Hematopoietic multipotent progenitor cell treated with erythropoietin and hydrocortisone succinate and interleukin-3 and kit ligand, for 6 days (in vitro differentiated cells): ENCODE data around the gene KLK13.
A peak's percentile ranks its signal among the peaks of the same experiment; 100 is the strongest.

Source experiments
- DNase-seq: peaks from one replicate; pipeline ENCODE4 v3.0.0-alpha.2; 2015

KLK13 gene, protein sequence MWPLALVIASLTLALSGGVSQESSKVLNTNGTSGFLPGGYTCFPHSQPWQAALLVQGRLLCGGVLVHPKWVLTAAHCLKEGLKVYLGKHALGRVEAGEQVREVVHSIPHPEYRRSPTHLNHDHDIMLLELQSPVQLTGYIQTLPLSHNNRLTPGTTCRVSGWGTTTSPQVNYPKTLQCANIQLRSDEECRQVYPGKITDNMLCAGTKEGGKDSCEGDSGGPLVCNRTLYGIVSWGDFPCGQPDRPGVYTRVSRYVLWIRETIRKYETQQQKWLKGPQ

DNA sequence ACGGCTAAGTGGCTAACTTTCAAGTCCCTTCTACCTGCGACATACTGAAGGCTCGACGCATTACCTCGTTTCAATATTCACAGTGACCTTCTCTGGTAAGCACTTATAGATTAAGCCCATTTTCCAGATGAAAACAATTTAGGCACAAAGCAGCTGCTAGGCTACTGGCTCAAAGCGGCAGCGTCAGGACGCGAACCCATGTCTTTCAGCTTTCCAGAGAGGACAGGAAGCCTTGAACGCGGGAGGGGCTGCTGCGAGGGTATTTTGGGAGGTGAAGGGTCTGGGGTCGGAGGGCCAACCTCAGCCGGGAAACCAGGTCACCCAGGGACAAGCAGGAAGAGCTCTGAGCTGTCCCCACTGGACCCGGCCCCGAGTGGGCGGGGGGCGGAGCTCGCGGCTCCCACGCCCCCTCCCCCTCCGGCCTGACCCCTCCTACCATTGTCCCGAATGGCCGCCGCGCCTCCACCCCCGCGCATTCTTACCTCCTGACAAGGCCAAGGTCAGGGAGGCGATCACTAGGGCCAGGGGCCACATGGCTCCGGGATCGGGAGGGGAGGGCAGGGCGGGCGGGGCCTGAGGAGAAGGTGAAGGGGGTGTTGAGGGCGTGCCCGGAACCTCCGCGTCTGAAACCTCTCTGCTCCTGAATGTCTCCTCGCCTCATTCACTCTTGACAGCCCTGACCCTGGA is at the start of gene KLK13:
TSS of gene KLK13 (minus strand) at position 559 of the 687 bp plus-strand sequence. CDS start at position 534, 25 bp downstream.
- no peak for DNase-seq

DNA sequence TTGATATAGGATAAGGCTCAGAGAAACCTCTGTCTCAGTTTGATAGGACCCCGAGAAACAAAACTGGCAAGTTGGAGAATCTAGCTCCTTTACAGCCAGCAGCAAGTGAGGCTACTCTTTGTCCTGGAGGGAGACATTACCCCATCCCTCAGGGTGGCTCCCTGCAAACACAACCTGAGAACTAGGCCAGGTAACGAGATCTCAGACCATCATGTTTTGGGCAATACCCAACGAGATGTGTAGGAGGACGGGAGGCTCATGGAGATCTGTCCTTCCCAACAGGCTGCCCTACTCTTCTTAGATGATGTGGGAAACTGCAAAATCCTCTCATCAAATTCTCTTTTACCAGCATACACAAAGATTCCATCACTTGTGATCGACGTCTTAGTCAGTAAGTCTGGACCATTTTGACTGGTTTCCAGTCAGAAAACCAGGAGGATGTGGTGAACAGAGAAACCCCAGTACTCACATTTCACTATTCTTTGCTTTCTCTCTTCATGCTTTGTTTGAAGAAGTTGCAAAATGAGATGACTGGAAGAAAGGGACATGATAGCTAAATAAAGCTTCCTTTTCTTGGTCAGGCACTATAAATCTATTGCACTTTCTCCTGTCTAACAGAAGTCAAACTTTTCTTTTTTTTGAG is 49.3 kb upstream of the KLK13 start:
- no peak for DNase-seq

DNA sequence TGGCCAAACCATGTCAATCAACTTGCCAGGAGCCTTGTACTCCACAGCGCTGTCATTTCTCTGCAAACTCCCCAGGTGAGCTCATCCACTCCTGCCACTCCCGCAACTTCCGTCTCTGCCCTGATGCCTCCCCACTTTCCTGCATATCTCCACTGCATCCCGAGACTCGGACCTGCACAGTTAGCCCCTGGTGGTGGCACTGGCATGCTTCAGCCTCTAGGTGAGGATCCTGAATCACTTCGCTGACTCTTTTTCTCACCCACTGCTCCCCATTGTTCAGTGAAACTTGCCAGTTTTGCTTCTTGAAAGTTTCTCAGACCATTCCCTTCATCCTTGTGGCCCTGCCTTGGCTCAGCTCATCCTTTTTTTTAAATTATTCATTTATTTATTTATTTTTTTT is 46.7 kb upstream of the KLK13 start:
- DNase-seq = no peak

DNA sequence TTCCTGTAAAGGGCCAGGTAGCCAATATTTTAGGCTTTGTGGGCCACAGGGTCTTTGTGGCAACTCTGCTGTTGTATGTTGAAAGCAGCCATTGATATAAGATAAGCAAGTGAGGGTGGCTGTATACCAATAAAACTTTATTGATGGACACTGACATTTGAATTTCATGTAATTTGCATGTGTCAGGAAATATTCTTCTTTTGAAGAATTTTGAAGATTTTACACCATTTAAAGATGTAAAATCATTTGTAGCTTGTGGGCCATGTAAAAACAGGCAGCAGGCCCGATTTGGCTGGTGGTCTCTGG is 45.7 kb upstream of the KLK13 start:
- DNase-seq = no peak

DNA sequence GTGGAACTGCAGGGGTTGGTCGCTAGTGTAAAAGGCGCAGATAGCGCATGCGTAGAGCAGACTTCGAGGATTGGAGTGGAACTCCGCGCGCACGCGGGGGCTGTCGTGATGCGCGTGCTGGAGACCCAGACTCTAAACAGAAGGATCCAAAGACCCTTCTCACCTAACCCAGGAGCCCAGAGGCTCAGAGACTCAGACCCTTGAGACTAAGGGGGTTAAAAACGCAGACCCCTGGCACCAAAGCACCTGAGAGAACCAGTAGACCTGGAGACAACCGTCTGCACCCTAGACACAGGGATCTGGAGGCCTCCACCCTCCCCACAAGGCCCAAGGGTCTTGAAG is 43.9 kb upstream of the KLK13 start:
- no peak for DNase-seq

DNA sequence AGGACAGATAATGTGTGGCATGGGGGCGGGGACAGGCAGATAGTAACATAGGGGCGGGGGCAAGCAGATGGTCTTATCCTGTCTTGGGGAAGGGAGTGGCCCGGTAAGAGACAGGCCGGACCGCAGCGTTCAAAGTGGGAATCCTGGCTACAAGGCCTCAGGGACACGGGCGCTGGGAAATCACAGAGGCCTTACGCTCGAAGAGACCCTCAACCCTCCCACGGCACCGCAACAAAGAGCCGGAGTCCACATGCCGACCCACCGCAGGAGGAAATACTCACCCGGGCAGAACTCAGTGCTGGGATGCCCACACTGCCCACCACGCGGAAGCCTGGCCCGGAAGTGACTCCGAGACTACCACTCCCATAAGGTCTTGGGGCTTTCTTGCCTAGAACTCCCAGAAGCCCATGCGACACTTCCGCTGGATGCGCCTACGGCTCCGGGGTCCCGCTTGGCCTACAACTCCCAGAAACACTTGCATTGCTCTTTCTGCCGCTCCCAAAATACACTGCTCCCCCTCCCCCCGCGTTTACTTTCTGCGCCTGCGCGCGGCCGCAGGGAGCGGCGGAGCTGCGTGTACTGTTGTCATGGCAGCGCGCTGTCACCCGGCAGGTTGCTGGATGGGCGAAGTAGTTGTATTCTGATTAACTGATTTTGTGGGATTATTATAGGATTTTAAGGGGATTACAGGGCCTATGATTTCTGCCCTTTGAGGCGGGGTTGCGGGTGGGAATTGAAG is 43.3 kb upstream of the KLK13 start, which contains the start of gene CTU1:
TSS of gene CTU1 (minus strand) at position 344 of the 739 bp plus-strand sequence. CDS start 3,840 bp downstream, outside the sequence.
- peak; percentile 99 for DNase-seq

DNA sequence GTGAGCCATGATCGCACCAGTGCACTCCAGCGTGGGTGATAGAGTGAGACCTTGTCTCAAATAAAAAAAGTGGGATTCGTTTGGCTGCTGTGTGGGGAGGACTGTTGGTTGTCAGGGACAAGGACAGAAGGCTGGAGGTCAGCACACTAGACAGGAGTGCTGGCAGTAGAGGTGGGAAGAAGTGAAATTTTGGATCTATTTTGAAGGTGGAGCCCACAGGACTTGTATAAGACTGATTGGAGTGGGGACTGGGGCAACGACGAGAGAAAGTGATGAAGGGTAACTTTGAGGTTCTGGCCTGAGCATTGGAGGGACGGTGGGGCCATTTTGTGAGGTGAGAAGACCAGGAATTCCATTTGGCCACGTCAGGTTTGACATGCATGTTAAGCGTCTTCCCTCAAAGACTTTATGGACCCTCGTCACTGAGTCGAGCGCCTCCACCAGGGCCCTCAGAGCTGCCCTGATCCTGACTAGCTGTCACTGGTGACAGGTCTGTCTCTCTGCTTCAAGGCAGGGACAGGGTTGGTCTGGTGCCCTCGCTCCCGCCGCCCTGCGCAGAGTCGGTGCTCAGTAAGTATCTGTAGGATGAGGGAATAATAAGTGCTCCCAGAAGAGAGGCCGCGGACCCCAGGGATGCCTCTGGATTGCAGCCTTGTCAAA is 42.6 kb upstream of the KLK13 start:
- DNase-seq = no peak

DNA sequence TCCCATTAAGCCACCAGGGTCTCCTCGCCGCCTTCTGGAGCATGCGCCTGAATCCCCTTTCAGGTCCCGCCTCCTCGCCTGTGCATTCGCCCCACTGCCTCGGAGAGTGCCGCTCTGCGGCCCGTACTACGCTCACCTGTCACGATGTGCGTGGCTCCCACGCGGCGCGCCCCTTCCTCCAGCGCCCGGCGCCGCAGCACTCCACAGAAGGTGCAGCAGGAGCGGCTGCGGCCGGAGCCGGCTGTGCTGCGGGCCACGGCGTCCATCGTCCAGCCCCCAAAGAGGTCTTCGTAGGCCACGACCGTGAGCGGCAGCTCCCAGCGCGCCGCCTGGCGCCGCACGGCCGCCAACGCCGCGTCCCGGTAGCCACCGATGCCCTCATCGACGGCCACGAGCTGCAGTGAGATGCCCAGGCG is 39.0 kb upstream of the KLK13 start:
- DNase-seq = no peak

DNA sequence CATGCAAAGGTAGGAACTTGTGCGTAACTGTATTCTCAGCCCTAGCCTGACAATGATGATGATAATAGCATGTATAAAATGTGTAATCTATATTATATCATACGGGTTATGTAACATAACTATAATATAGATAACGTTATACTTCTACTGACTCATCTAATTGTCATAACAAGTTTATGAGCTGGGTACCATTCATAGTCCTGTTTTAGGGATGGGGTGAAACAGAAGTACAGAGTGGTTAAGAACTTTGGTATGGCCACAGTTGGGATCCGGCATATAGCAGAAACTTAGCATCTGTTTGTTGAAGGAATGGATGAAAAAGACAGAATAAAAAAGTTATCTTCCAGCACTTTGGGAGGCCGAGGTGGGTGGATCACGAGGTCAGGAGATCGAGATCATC is 38.1 kb upstream of the KLK13 start:
- DNase-seq = no peak

DNA sequence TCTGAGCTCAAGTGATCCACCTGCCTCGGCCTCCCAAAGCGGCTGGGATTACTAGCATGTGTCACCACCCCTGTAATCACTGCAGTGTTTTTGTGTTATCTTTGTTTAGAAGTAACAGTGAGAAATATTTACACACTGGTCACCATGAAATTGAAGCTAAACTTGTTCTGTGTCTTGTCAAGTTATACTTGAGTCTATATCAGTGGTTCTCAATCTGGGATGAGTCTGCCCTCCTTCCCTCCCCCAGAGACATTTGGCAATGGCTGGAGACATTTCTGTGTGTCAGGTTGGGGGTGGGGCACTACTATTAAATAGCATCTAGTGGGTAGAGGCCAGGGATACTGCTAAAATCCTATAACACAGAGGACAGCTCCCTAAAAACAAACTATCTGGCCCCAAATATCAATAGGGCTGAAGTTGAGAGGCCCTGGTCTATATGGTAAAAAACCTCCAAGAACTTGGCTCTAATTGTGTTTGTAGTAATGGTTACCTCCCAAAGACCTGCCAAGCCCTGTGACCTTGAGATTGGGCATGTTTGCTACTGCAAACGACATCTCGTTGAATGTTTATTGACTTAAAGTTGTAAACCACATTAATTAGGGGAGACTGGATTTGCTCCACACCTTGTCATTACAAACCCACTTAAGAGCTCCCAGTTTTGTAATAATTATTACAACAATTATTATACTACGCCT is 36.4 kb upstream of the KLK13 start:
- no peak for DNase-seq

DNA sequence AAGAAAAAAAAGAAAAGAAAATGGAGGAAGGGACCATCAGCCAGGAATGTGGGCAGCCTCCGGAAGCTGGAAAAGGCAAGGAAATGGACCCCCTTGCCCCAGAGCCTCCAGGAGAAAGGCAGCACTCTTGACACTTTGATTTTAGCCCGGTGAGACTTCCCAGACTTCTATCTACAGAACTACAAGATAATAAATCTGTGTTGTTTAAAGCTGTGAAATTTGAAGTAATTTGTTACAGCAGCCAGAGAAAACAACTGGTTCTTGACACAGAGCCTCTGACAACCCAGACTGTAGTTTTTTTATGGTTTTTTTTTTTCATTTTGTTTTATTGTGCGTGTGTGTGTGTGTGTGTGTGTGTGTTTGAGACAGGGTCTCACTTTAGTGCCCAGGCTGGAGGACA is 35.7 kb upstream of the KLK13 start:
- DNase-seq = no peak

DNA sequence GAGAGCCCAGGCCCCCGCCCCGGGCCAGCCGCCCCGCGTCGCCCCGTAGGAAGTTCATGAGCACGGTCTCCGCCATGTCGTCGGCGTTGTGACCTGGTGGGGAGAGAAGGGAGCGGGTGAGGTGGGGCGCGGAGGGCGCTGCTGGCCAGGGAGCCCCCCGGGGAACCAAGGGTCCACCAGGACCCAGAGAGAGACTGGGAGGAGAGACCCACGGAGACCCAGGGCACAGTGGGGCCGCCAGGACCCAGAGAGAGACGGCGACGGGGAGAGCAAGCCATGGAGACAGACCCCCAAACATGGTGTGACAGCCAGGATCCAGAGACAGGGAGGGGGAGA is 34.1 kb upstream of the KLK13 start:
- no peak for DNase-seq

DNA sequence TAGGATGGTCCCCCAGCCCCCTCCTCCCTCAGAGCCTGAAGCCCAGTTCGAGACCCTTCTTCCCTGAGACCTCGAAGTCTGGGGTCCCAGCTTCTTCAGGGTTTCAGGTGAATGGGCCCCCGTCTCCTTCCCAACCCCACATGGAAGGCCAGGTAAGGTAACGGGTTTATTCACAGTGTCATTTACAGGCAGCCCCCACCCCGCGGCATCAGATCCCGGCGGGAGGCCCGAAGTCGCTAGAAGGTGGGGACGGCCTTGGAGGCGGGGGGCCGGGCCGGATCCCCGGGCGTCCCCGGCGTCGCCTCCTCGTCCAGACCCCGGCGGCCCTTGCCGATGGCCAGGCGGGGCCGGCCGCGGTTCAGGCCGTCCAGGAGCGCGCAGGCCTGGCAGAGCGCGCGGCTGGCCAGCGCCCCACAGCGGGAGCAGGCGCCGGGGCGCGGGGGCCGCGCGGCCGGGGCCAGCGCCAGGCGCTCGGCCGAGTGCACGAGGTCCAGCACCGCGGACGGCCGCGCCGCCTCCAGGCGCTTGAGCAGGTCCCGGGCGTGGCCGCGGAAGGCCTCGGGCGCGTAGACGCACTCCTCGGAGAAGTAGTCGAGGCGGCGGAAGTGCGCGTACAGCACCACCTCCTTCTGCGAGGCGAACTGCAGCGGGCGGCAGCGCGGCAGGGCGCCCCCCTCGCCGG is 33.6 kb upstream of the KLK13 start:
- DNase-seq = peak; percentile 17

DNA sequence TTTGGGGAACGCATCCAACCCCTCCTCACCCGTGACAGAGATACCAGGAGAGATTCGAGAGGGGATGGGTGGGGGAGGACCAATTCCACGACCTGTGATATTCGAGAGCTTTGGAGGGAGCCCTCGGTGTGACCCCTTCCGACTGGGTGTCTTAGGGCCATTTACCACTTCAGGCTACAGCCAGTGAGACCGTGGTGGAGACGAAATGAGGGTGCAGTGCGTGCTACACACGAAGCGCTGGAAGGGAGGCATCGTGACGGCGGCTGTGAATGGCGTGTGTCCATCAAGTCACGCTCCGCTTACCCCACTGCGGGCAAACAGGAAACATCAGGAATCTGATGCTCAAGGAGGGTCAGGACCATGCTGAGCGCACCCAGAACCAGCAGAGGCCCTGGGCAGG is 32.9 kb upstream of the KLK13 start:
- no peak for DNase-seq

DNA sequence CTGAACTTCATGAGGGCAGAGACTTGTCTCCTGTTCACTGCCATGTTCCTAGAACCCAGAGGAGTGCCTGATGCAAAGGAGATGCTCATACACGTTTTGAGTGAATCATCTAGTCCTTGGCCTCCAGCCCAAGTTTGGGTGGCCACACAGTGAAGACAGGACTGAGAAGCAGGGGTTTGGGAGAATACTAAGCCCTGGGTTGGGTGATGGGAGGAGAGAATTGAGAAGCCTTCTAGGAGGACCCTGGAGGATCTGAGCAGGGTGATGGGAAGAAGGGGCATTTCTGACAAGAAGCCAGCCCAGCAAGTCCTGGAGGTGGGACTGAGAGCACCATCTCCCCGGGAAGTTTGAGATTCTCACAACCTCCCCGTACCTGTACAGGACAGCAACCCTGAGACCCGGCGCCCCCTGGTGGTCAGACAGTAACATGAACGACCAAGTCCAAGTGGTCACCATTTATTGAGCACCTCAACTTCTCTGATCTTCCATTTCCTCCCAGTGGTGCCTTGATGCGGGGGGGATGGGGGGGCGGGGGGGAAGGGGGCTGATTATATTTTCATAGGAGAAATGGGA is 32.4 kb upstream of the KLK13 start:
- DNase-seq = peak; percentile 82

DNA sequence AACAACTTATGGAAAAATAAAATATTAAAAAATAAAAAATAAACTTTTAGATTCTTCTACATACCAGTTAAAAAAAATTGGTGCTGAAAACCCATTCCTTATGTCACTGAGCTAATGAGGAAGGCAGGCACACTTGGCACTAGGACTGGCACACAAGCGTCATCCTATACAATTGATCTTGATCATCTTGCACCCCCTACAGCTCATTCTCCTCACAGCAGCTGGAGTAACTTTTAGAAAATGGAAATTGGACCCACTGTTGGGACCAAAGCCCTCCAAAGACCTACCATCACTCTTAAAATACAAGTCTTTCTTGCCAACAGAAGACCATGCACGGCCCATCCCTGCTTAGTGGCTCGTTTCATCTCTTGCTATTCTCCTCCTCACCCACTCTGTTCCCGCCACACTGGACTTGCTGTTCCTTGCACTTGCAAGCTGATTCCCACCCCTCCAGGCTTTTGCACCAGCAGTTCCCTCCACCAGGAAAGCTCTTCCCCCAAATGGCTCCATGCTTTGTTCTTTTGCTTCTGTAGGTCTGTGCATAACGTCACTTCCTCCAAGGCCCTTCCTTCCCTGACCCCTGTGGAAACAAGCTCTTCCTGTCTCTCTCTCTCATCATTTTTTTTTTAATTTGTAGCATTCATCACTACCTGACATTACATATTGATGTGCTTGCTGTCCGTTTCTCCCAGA is 31.7 kb upstream of the KLK13 start:
- peak; percentile 56 for DNase-seq

DNA sequence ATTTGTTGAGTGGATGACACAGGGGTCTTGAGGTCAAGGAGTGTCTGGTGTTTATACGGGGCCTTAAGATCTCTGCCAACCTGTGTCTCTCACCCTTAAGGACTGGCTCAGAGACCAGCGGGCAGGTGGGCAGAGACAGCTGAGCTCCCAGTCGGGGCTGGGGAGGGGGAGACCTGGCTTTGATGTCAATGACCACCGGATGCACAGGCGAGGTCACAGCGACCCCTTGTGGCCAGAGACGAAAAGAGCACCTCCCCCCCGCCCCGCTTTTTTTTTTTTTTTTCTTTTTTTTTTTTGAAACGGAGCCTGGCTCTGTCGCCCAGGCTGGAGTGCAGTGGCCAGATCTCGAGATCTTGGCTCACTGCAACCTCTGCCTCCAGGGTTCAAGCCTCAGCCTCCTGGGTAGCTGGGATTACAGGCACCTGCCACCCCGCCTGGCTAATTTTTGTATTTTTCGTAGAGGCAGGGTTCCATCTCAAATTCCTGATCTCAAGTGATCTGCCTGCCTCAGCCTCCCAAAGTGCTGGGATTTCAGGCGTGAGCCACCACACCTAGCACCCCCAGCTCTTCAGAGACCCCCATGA is 29.9 kb upstream of the KLK13 start:
- peak; percentile 49 for DNase-seq

DNA sequence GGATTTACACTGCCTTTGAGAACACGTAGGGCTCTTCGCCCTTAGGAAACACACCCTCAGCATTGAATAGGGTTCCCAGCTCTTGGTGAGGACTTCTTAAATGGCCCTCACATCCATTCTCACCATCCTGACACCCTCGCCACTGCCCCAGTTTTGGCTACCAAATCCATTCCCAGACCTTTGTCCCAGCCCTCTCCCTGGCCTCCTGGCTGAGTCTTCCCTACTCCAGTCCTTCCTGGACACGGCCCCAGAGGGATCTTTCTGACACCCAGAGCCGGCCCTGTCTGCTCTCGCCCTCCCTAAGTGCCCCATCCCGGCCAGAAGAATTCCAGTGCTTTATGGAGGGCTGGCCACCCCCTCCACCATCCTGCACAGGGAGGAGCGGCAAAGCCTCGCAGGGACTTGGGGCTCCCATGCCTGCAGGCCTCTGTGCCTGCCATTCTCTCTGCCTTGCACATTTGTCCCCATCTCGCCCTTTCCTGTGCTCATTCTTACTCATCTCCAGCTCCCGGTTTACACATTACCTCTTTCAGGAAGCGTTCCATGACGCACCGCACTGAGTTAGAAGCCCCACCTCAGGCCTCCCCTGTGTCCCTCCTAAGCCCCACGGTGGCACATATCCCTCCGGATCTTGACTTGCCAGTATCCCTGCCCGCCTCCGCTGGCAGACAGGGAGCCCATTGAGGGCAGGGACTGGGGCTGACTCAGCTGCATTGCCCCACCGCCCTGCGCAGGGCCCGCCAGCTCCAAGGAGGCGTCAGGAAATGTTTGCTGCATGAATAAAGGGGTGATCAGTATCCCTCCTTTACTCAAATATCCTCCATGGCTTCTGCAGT is 28.8 kb upstream of the KLK13 start:
- DNase-seq = no peak

DNA sequence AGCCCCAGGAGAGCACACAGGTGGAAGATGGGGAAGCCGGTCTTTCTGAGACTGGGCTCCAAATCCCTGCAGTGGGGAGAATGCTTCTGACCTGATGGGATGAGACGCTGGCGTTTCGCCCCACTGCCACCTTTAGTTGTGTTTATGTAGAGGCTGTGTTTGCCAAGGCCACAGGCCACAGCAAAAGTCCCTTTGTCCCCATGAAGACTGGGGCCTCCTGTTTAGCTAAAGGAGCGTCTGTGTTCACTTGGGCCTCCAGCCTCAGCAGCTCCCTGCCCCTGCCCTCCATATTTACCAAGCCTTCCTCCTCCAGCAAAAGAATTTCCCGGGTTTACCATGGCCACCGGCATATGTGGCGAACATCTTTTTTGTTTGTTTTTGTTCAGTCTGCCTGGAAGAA is 28.2 kb upstream of the KLK13 start:
- no peak for DNase-seq
